DOHH2 (cell line): Measurements from ENCODE around the gene BMP7.
"Not testable (repeated sequence)": the region's sequence is repeated elsewhere in the genome, so short reads cannot be mapped to it uniquely, and the experiment has no call there.

ENCODE experiments used
- H3F3A ChIP-seq: fragments of 200-600 bp; sonication (generic), shearing (Covaris generic); 2 replicates; pipeline ENCODE4 v1.6.0; 2016; ENCODE audit warnings: antibody characterized with exemption, mild to moderate bottlenecking; ENCODE audit not compliant: control insufficient read depth, insufficient read depth
- H3K27ac ChIP-seq: fragments of 200-600 bp; sonication (generic); 2 replicates; pipeline ENCODE4 v1.5.1; 2014; ENCODE audit warnings: low read depth, mild to moderate bottlenecking, low read length, moderate library complexity
- H3K27me3 ChIP-seq: fragments of 200-600 bp; sonication (generic); 2 replicates; pipeline ENCODE4 v1.6.1; 2014; ENCODE audit warnings: mild to moderate bottlenecking, low read length, mixed read lengths; ENCODE audit not compliant: control insufficient read depth
- H3K36me3 ChIP-seq: fragments of 200-600 bp; sonication (generic); 2 replicates; pipeline ENCODE4 v1.6.1; 2014; ENCODE audit warnings: mild to moderate bottlenecking, low read length, moderate library complexity, mixed read lengths; ENCODE audit not compliant: control insufficient read depth
- H3K4me1 ChIP-seq: fragments of 200-600 bp; sonication (generic); 2 replicates; pipeline ENCODE4 v1.6.1; 2014; ENCODE audit warnings: mild to moderate bottlenecking, low read length, mixed read lengths; ENCODE audit not compliant: control insufficient read depth
- H3K4me2 ChIP-seq: fragments of 200-600 bp; sonication (generic); 2 replicates; pipeline ENCODE4 v1.6.0; 2014; ENCODE audit warnings: mild to moderate bottlenecking, low read length, moderate library complexity
- H3K4me3 ChIP-seq: fragments of 200-600 bp; sonication (generic); 2 replicates; pipeline ENCODE4 v1.5.1; 2014; ENCODE audit warnings: mild to moderate bottlenecking, low read length, mixed read lengths
- H3K79me2 ChIP-seq: fragments of 200-600 bp; sonication (generic); 2 replicates; pipeline ENCODE4 v1.6.1; 2014; ENCODE audit warnings: mild to moderate bottlenecking, low read length, mixed read lengths; ENCODE audit not compliant: control insufficient read depth
- H3K9me2 ChIP-seq: fragments of 200-600 bp; sonication (generic); replicated peaks from 2 replicates; pipeline ENCODE4 v1.6.1; 2014; ENCODE audit warnings: mild to moderate bottlenecking, low read length, mixed read lengths; ENCODE audit not compliant: control insufficient read depth
- H3K9me3 ChIP-seq: fragments of 200-600 bp; sonication (generic); 2 replicates; pipeline ENCODE4 v1.6.1; 2014; ENCODE audit warnings: antibody characterized with exemption, low read length, mixed read lengths; ENCODE audit not compliant: control insufficient read depth, insufficient read depth
- H4K20me1 ChIP-seq: fragments of 200-600 bp; sonication (generic); 2 replicates; pipeline ENCODE4 v1.6.0; 2014; ENCODE audit warnings: low read depth, mild to moderate bottlenecking, antibody characterized with exemption, low read length, moderate library complexity; ENCODE audit not compliant: control insufficient read depth, insufficient read depth
- EZH2phosphoT487 ChIP-seq: fragments of 200-600 bp; sonication (generic); IDR thresholded peaks from 2 replicates; pipeline ENCODE4 v1.6.1; 2017; ENCODE audit warnings: borderline replicate concordance, mild to moderate bottlenecking, antibody characterized with exemption, low read length, moderate library complexity, mixed read lengths
- TF ChIP-seq, protein P1 (sequence below): fragments of 200-600 bp; sonication (generic); IDR thresholded peaks from one replicate; pipeline ENCODE4 v1.5.1; 2014; ENCODE audit warnings: antibody characterized with exemption, mild to moderate bottlenecking, low read depth, low read length; ENCODE audit not compliant: poor library complexity, severe bottlenecking

Gene BMP7

DNA sequence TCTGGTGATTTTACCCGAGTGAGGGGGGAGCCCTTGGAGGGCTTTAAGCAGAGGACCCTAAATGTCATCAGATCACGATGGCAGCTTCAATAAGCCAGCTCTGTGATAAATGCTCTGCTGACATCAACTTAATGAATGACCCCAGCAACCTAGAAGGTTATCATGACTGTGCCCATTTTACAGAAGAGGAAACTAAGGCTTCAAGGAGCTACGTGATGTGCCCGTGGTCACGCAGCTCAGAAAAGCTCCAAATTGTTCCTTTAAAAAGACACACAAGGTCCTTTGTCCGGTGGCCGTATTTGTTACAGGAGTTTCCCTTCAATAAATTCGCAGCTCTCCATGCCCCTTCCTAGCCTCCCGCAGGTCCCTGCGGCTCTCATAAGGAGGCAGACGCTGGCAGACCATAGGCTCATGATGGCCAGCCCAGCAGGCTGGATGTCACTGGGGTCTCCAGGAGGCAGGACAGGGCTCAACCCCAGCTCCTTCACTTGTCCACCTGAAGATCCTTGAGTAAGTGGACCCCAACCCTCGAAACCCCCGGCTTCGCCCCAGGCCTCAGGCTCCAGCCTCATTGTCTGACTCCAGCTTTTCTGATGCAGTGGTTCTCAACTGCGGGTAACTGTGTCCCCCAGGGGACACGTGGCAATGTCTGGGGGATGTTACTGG, 106.4 kb downstream of the BMP7 start:
- peaks cover 10% of the 10 kb centered on the region; the same call in 1 of the 2 replicates for H3K27me3 ChIP-seq
- TF ChIP-seq EZH2phosphoT487, result no peak
- TF ChIP-seq, protein P1, sequence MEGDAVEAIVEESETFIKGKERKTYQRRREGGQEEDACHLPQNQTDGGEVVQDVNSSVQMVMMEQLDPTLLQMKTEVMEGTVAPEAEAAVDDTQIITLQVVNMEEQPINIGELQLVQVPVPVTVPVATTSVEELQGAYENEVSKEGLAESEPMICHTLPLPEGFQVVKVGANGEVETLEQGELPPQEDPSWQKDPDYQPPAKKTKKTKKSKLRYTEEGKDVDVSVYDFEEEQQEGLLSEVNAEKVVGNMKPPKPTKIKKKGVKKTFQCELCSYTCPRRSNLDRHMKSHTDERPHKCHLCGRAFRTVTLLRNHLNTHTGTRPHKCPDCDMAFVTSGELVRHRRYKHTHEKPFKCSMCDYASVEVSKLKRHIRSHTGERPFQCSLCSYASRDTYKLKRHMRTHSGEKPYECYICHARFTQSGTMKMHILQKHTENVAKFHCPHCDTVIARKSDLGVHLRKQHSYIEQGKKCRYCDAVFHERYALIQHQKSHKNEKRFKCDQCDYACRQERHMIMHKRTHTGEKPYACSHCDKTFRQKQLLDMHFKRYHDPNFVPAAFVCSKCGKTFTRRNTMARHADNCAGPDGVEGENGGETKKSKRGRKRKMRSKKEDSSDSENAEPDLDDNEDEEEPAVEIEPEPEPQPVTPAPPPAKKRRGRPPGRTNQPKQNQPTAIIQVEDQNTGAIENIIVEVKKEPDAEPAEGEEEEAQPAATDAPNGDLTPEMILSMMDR, result no peak

DNA sequence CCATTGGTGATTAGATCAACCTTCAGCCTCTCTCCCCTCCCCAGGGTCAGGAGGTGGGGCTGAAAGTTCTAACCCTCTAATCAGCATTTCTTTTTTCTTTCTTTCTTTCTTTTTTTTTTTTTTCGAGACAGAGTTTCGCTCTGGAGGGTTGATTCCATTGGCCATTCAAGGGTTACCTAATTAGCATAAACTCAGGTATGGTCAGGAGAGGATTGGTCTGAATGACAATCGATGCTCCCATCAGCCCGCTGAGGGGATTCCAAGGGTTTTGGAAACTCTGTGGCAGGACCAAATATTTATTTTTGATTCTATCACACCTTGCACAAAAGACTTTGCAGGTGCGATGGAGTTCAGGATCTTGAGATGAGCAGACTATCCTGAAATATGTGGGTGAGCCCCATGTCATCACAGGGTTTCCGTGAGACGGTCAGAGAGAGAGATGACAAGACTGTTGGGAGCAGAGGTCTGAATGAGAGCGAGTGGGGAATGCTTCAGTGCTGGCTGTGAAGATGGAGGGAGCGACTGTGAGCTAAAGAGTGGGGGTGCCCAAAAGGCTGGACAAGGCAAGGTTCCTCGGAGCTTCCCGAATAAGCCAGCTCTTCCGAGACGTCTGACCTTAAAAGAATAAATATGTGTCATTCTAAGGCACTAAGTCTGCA, 107.1 kb downstream of the BMP7 start:
- Histone ChIP-seq H3K27ac (no peak overlapping the region), H4K20me1 (no peaks in the 10 kb centered on the region; the same call in 1 of the 2 replicates), H3K79me2 (no peaks in the 10 kb centered on the region), H3K27me3 (peaks cover 10% of the 10 kb centered on the region; the same call in 1 of the 2 replicates), H3K4me3 (no peak overlapping the region), H3K9me3 (no peaks in the 10 kb centered on the region), H3F3A (peaks cover 8% of the 10 kb centered on the region; the same call in 1 of the 2 replicates), H3K36me3 (no peaks in the 10 kb centered on the region), H3K9me2 (no peaks in the 10 kb centered on the region), H3K4me1 (no peaks in the 10 kb centered on the region), H3K4me2 (no peak overlapping the region)
- TF ChIP-seq, protein P1, result no peak
- TF ChIP-seq EZH2phosphoT487, result no peak

More for the DNA sequence above, 106.4 kb downstream of the BMP7 start:
- no peaks in the 10 kb centered on the region for H3K4me1 ChIP-seq
- H3K27ac ChIP-seq, result no peak overlapping the region
- H3K9me3 ChIP-seq, result no peaks in the 10 kb centered on the region
- H3K9me2 ChIP-seq, result no peaks in the 10 kb centered on the region
- no peak overlapping the region for H3K4me2 ChIP-seq
- no peaks in the 10 kb centered on the region for H3K79me2 ChIP-seq
- H3K36me3 ChIP-seq, result no peaks in the 10 kb centered on the region
- peaks cover 11% of the 10 kb centered on the region; the same call in 1 of the 2 replicates for H3F3A ChIP-seq
- no peaks in the 10 kb centered on the region; the same call in 1 of the 2 replicates for H4K20me1 ChIP-seq
- H3K4me3 ChIP-seq, result no peak overlapping the region

DNA sequence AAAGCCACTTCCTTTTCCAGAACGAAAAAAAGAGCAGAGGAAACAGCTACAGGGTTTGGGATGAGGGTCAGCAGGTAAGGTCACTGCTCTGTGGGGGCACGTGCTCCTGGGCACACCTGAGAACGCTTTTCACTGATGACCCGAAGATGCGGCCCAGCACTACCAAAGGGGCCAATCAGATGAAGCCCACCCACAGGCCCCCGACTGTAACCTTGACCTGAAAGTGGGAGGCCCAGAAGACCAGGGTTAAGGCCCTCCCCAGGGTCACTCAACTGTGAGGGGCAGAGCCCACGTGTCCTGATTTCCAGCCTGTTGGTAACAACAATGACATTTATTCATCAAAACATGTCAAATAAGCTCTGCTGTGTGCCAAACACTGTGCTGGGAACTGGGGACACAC, 108.0 kb downstream of the BMP7 start:
- Histone ChIP-seq H3K79me2 (no peaks in the 10 kb centered on the region), H3K9me2 (no peaks in the 10 kb centered on the region), H3K27ac (no peak overlapping the region), H3K4me3 (no peak overlapping the region), H4K20me1 (no peaks in the 10 kb centered on the region; the same call in 1 of the 2 replicates), H3K9me3 (no peaks in the 10 kb centered on the region), H3F3A (peaks cover 5% of the 10 kb centered on the region; the same call in 1 of the 2 replicates), H3K27me3 (peaks cover 10% of the 10 kb centered on the region; the same call in 1 of the 2 replicates), H3K4me1 (no peaks in the 10 kb centered on the region), H3K4me2 (no peak overlapping the region), H3K36me3 (no peaks in the 10 kb centered on the region)
- TF ChIP-seq, protein P1, result no peak
- TF ChIP-seq EZH2phosphoT487, result no peak

DNA sequence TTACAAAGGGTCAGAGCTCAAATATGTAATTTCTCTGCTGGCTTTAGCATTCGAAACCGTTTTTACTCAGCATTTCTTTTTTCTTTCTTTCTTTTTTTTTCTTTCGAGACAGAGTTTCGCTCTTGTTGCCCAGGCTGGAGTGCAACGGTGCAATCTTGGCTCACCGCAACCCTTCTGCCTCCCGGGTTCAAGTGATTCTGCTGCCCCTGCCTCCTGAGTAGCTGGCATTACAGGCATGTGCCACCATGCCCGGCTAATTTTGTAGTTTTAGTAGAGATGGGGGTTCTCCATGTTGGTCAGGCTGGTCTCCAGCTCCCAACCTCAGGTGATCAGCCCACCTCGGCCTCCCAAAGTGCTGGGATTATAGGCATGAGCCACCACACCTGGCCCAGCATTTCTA, 108.7 kb downstream of the BMP7 start:
- H3K27ac ChIP-seq, result not testable (repeated sequence)

More for the DNA sequence above, 108.7 kb downstream of the BMP7 start:
- H3K9me2 ChIP-seq, H4K20me1 ChIP-seq, H3K36me3 ChIP-seq, H3K4me1 ChIP-seq, H3K79me2 ChIP-seq, H3K9me3 ChIP-seq, H3K4me2 ChIP-seq, H3F3A ChIP-seq, H3K4me3 ChIP-seq: not testable (repeated sequence)
- peaks cover 14% of the 10 kb centered on the region; the same call in 1 of the 2 replicates for H3K27me3 ChIP-seq
